ENCODE results near the gene TRIM63. TPM values are rescaled to one million over a fixed set of nuclear protein-coding genes. Genes with fewer than 3 reads are reported as not detected.

Gene TRIM63
- total and polyA plus RNA-seq, 2 of the 13 experiments (the other 11 are each of a cell fraction or from before 2014, with no cell fraction given) = not detected

GRCh38 chr1:26032656-26033357 lies 34.6 kb downstream of the TRIM63 start:
- intact Hi-C loops (cut with micrococcal nuclease; ENCODE audit: unreplicated experiment) = no loop called here
- POLR2A ChIA-PET = no interaction called here
- in situ Hi-C loops (cut with HindIII; ENCODE audit: extremely low pct_ligation_motif_present, low pct_unique_long_range_greater_than_20kb) = no loop called here
- TF ChIP-seq FOXA3 (CRISPR knock-in tag; IDR thresholded peaks at IDR 0.05) (no peak), ZNF546 (CRISPR knock-in tag; conservative IDR thresholded peaks at IDR 0.05) (no peak), SATB2 (CRISPR knock-in tag; IDR thresholded peaks at IDR 0.05) (no peak), ATAD3A (CRISPR knock-in tag; IDR thresholded peaks at IDR 0.05) (no peak), ZFP41 (CRISPR knock-in tag; IDR thresholded peaks at IDR 0.05; ENCODE audit: borderline replicate concordance) (no peak), NFIB (CRISPR knock-in tag; IDR thresholded peaks at IDR 0.05; ENCODE audit: borderline replicate concordance) (no peak), GRHL1 (CRISPR knock-in tag; conservative IDR thresholded peaks at IDR 0.05) (no peak)
- no TSS peak for BruUV-seq (replicated peaks)
- ATAC-seq (no peak), DNase-seq (ENCODE audit: low spot score) (no peak), FAIRE-seq (no peak)
- Histone ChIP-seq H3K4me1 (ENCODE audit: insufficient read depth, low read length) (peaks cover 55% of the 10 kb centered on the region), H2AFZ (ENCODE audit: low read length) (no peak overlapping the region), H3K79me2 (ENCODE audit: insufficient read depth, low read length) (no peaks in the 10 kb centered on the region), H3K9ac (ENCODE audit: insufficient read depth, low read depth, low read length) (no peak overlapping the region), H4K20me1 (ENCODE audit: insufficient read depth, low read length) (no peaks in the 10 kb centered on the region), H3K27ac (ENCODE audit: extremely low read length, insufficient read depth, low read length) (no peak overlapping the region), H3K36me3 (replicated peaks in 1 of 2; ENCODE audit: control insufficient read depth in 1 of 2, insufficient read depth in 2 of 2, low read length in 2 of 2) (no peaks in the 10 kb centered on the region), H3K4me2 (ENCODE audit: low read depth, low read length) (no peak overlapping the region), H3K4me3 (replicated peaks in 1 of 3; ENCODE audit: insufficient read depth in 1 of 3, low read depth in 2 of 3, low read length in 3 of 3) (no peak overlapping the region), H3K27me3 (ENCODE audit: control insufficient read depth in 1 of 2, insufficient read depth in 2 of 2, low read length in 2 of 2) (peaks cover 0 to 27% of the 10 kb centered on the region in 2 experiments; a peak in 4 of 5 replicates), H3K9me3 (ENCODE audit: low read length) (no peaks in the 10 kb centered on the region)
- WGBS (ENCODE audit: low lambda C conversion rate) = 37% methylated on average over 11 of the region's 12 CpGs
- CTCF ChIA-PET (ENCODE audit: low intra/inter-chr PET ratio, low total read pairs) = no interaction called here
